Measurements from ENCODE around the gene KBTBD13. TPM values are rescaled to one million over a fixed set of nuclear protein-coding genes. Genes with fewer than 3 reads are reported as not detected.
A peak's percentile ranks its signal among the peaks of the same experiment; 100 is the strongest.

KBTBD13 gene
- total RNA-seq, 1 donor: not detected

DNA sequence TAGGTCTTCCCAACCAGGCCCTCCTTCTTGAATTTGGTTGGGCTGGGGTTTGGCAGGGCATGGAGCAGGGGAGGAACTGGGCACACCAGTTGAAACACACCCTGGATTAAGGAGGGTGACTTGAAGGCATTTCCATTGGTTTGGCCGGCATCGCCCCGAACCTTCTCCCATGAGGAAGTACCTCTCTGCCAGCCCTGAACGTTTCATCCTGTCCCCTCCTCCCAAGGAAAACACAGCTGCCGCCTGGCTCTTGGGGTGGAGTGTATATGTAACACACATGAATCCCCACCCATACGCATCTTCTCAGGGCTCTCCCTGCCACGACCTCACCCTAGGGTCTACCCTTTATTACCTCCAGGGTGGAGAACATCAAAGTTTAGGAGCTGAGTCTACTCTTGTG is 23.9 kb downstream of the KBTBD13 start:
- no peak overlapping the region for H3K4me3 ChIP-seq (ENCODE audit: low read depth, low read length)
- TF ChIP-seq, protein P1, sequence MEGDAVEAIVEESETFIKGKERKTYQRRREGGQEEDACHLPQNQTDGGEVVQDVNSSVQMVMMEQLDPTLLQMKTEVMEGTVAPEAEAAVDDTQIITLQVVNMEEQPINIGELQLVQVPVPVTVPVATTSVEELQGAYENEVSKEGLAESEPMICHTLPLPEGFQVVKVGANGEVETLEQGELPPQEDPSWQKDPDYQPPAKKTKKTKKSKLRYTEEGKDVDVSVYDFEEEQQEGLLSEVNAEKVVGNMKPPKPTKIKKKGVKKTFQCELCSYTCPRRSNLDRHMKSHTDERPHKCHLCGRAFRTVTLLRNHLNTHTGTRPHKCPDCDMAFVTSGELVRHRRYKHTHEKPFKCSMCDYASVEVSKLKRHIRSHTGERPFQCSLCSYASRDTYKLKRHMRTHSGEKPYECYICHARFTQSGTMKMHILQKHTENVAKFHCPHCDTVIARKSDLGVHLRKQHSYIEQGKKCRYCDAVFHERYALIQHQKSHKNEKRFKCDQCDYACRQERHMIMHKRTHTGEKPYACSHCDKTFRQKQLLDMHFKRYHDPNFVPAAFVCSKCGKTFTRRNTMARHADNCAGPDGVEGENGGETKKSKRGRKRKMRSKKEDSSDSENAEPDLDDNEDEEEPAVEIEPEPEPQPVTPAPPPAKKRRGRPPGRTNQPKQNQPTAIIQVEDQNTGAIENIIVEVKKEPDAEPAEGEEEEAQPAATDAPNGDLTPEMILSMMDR (IDR thresholded peaks at IDR 0.05; ENCODE audit: insufficient read depth, low read length): no peak
- no peak for DNase-seq (ENCODE audit: low read depth)

DNA sequence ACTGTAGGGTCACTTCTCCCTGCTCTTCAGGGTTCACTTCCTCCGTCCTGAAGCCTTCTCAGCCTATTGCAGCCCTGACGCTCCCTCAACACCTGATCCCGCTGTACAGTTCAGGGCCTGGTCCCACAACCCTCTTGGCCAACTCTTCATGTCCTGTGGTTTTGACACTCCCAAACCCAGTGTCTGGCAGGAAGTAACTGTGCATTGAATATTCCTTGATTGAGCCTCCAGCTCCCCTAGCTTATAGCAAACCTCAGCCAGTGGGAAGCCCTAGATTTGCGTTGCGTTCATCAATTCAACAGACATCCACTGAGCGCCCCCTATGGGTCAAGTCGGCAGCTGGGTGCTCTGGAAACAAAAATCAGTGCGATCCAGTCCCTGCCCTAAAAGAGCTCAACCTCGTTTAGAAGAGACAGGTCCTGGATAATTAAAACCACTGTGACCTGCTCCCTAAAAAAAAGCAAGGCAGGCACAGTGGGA is 24.9 kb downstream of the KBTBD13 start:
- TF ChIP-seq, protein P1 (IDR thresholded peaks at IDR 0.05; ENCODE audit: insufficient read depth, low read length): peak; percentile 79

DNA sequence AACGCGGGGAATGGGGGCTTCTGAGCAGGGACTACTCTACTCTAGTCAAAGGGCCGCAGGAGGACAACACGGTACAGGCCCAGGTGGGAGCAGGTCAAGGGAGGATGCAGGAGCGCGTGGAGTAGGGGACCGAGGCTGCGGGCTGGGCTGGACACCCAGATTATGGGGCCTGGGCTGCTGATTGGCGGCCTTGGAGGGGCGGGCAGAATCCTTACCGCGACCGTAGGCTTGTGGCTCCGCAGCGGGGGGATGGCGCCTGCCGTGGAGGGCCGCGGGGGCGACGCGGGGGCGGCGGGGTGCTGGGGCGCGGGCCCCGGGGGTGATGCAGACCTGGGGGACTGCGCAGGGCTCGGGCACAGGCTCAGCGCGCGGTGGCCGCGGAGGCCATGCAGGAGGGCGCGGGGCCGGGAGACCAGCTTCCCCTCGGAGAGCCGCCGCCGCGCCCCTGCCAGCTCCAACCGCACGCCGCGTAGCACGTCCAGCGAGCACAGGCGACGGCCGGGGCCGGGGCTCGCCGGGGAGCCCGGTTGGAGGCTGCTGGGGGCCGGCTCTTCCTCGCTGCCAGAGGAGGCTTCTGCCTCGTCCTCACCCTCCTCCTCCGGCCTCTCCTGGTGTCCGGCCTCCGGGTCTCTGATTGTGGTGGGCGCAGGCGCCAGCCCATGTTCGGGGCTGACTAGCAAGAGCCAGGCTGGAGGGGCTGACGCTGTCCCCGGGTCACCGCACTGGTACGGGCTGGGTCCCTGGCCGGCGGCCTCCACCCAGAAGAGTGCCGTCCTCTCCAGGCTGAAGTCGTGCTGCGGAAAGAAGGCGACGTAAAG is 25.6 kb downstream of the KBTBD13 start:
- DNase-seq (ENCODE audit: low read depth): no peak
- TF ChIP-seq, protein P1 (IDR thresholded peaks at IDR 0.05; ENCODE audit: insufficient read depth, low read length): no peak
- no peak overlapping the region for H3K4me3 ChIP-seq (ENCODE audit: low read depth, low read length)

More for the DNA sequence above, 24.9 kb downstream of the KBTBD13 start:
- peak; percentile 74 for DNase-seq (ENCODE audit: low read depth)
- H3K4me3 ChIP-seq (ENCODE audit: low read depth, low read length): no peak overlapping the region

DNA sequence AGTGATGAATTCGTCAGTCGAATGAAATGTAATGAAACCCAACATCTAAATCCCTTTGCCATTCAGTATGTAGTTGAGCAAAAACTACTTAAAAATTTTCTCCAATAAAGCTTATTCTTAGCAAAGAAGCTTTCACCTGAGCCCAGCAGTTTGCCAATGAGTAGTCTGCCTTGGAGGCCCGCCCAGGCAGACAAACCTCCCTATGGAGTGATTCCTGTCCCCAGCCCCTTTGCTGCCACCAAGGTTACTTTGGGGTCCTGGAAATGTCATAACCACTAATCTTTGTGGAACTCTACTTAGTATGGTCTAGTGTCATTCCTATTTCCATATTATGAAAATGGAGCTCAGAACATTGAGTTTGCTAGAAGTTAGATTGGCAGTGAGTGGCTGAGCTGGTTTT is 26.4 kb downstream of the KBTBD13 start:
- TF ChIP-seq, protein P1 (IDR thresholded peaks at IDR 0.05; ENCODE audit: insufficient read depth, low read length): no peak
- no peak for DNase-seq (ENCODE audit: low read depth)
- H3K4me3 ChIP-seq (ENCODE audit: low read depth, low read length): no peak overlapping the region

DNA sequence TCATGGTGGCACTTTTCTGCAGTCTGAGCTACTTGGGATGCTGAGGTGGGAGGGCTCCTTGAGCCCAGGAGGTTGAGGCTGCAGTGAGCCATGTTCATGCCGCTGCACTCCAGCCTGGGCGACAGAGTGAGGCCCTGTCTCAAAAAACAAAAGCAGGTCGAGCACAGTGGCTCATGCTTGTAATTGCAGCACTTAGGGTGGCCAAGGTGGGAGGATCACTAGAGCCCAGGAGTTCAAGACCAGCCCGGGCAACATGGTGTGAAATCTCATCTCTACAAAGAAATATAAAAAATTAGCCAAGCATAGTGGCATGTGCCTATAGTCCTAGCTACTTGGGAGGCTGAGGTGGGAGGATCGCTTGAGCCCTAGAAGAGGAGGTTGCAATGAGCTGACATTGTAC is 28.5 kb downstream of the KBTBD13 start:
- DNase-seq (ENCODE audit: low read depth): no peak
- TF ChIP-seq, protein P1 (IDR thresholded peaks at IDR 0.05; ENCODE audit: insufficient read depth, low read length): no peak
- no peak overlapping the region for H3K4me3 ChIP-seq (ENCODE audit: low read depth, low read length)

DNA sequence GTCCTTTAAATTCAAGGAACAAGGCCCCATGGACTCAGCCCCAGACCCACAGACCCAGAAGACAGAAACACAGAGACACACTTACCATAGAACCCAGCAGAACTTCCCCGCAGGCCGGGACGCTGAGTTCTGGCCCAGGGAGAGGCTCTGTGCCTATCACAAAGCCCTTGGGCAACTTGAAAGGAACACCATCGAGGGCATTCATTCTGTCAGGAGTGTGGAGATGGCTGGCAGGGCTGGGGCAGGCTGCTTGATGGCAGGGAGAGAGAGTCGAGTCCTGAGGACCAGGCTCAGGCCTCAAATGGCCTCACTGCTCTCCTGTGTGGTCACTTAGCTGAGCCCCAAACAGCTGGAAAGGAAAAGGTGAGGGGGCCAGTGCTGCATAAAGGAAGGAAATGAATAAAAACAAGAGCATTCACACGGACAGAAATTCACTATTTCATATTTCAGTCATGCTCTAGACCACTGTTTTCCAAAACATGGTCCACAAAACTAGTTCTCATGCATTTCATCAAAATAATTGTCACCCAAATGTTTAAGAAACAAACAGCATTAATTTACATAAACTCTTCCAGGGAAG is 29.6 kb downstream of the KBTBD13 start:
- TF ChIP-seq, protein P1 (IDR thresholded peaks at IDR 0.05; ENCODE audit: insufficient read depth, low read length): no peak
- no peak overlapping the region for H3K4me3 ChIP-seq (ENCODE audit: low read depth, low read length)
- no peak for DNase-seq (ENCODE audit: low read depth)

All from fibroblast of the aortic adventitia (primary cell).